ENCODE results near the gene DNMT3B.

- TF ChIP-seq CTCF (IDR thresholded peaks at IDR 0.05 in 4 of 5, conservative IDR thresholded peaks at IDR 0.05 in 1 of 5) (no peak), POLR2A (IDR thresholded peaks at IDR 0.05) (no peak)
These were observed 79.4 kb downstream of the DNMT3B start for GRCh38 chr20:32841632-32842031.

Data from gastrocnemius medialis (tissue), 4 donors.